BLaER1 treated with 17β-estradiol and CSF1 and Interleukin-3, amounts not matched to agents 10 nM and 100 nM (cell line): ENCODE data around the gene CERK.

Experiments
- H3K27ac ChIP-seq, 11 experiments: shearing (Covaris generic); formaldehyde crosslinking; 2 replicates each; pipeline ENCODE4 v1.8.1; 2022
- H3K27me3 ChIP-seq, 11 experiments: shearing (Covaris generic); formaldehyde crosslinking; 2 replicates each; pipeline ENCODE4 v1.8.1; 2022
- H3K36me3 ChIP-seq, 11 experiments: shearing (Covaris generic); formaldehyde crosslinking; 2 replicates each; pipeline ENCODE4 v1.8.1; 2022
- H3K4me1 ChIP-seq, 10 experiments: shearing (Covaris generic); formaldehyde crosslinking; 2 replicates each; pipeline ENCODE4 v1.8.1; 2022
- H3K4me2 ChIP-seq, 11 experiments: shearing (Covaris generic); formaldehyde crosslinking; 2 replicates each; pipeline ENCODE4 v1.8.1; 2022
- H3K4me3 ChIP-seq, 10 experiments: shearing (Covaris generic); formaldehyde crosslinking; 2 replicates each; pipeline ENCODE4 v1.8.1; 2022
- H3K9ac ChIP-seq, 11 experiments: shearing (Covaris generic); formaldehyde crosslinking; 2 replicates each; pipeline ENCODE4 v1.8.1; 2022
- H3K9me3 ChIP-seq, 11 experiments: shearing (Covaris generic); formaldehyde crosslinking; replicated peaks in 1 of 11; 2 replicates each; pipeline ENCODE4 v1.8.1; 2022
- H4K20me1 ChIP-seq, 11 experiments: shearing (Covaris generic); formaldehyde crosslinking; 2 replicates each; pipeline ENCODE4 v1.8.1; 2022
- Cebpa-rat ChIP-seq, 11 experiments: shearing (Covaris generic); IDR thresholded peaks; 2 replicates each; pipeline ENCODE4 v1.8.1; 2022

The CERK gene

GRCh38 chr22:46703171-46703995 is 34.7 kb downstream of the CERK start:
- no peak overlapping the region for H3K27ac ChIP-seq
- H3K9me3 ChIP-seq, result no peaks in the 10 kb centered on the region
- peaks cover 45 to 91% (median 77%) of the 10 kb centered on the region in 11 experiments for H4K20me1 ChIP-seq
- H3K4me1 ChIP-seq, result peaks cover 0 to 40% (median 30%) of the 10 kb centered on the region in 10 experiments; a peak in 16 of 20 replicates
- 0 out of 22 replicates have a peak overlapping the region, but pooled peaks of 1 of the 11 experiments have one; percentile 11 for H3K9ac ChIP-seq
- peak overlapping the region; percentile 0 to 73 (median 53); a peak in 17 of 22 replicates for H3K4me2 ChIP-seq
- no peak for TF ChIP-seq Cebpa-rat (IDR thresholded peaks at IDR 0.05)
- H3K36me3 ChIP-seq, result peaks cover 78 to 100% (median 88%) of the 10 kb centered on the region in 11 experiments
- no peak overlapping the region for H3K4me3 ChIP-seq
- H3K27me3 ChIP-seq, result peaks cover 0 to 11% (median 0%) of the 10 kb centered on the region in 11 experiments; a peak in 1 of 22 replicates

- Histone ChIP-seq H3K4me2 (no peak overlapping the region), H3K9me3 (no peaks in the 10 kb centered on the region), H3K27ac (no peak overlapping the region), H3K4me3 (no peak overlapping the region), H3K27me3 (peaks cover 0 to 11% (median 0%) of the 10 kb centered on the region in 11 experiments; a peak in 1 of 22 replicates), H4K20me1 (peaks cover 39 to 88% (median 69%) of the 10 kb centered on the region in 11 experiments), H3K36me3 (peaks cover 78 to 100% (median 88%) of the 10 kb centered on the region in 11 experiments), H3K9ac (no peak overlapping the region), H3K4me1 (peaks cover 0 to 40% (median 30%) of the 10 kb centered on the region in 10 experiments; a peak in 16 of 20 replicates)
- TF ChIP-seq Cebpa-rat (IDR thresholded peaks at IDR 0.05), result no peak
These were observed 36.8 kb downstream of the CERK start for GRCh38 chr22:46701262-46701661.

- Histone ChIP-seq H3K4me2 (no peak overlapping the region), H3K4me3 (no peak overlapping the region), H3K4me1 (peaks cover 0 to 20% (median 18%) of the 10 kb centered on the region in 10 experiments; a peak in 16 of 20 replicates), H3K9ac (no peak overlapping the region), H3K27ac (no peak overlapping the region), H3K36me3 (peaks cover 82 to 100% (median 91%) of the 10 kb centered on the region in 11 experiments), H4K20me1 (peaks cover 18 to 88% (median 69%) of the 10 kb centered on the region in 11 experiments), H3K9me3 (no peaks in the 10 kb centered on the region), H3K27me3 (peaks cover 0 to 11% (median 0%) of the 10 kb centered on the region in 11 experiments; a peak in 1 of 22 replicates)
- no peak for TF ChIP-seq Cebpa-rat (IDR thresholded peaks at IDR 0.05)
These were observed 39.0 kb downstream of the CERK start for GRCh38 chr22:46699091-46699490.

GRCh38 chr22:46697811-46698515 is 40.1 kb downstream of the CERK start:
- peaks cover 90 to 100% (median 96%) of the 10 kb centered on the region in 11 experiments for H3K36me3 ChIP-seq
- H3K4me2 ChIP-seq, result no peak overlapping the region
- H3K27me3 ChIP-seq, result peaks cover 0 to 5% (median 0%) of the 10 kb centered on the region in 11 experiments; a peak in 1 of 22 replicates
- no peaks in the 10 kb centered on the region for H3K9me3 ChIP-seq
- TF ChIP-seq Cebpa-rat (IDR thresholded peaks at IDR 0.05), result no peak
- peaks cover 0 to 9% (median 7%) of the 10 kb centered on the region in 10 experiments; a peak in 16 of 20 replicates for H3K4me1 ChIP-seq
- no peak overlapping the region for H3K4me3 ChIP-seq
- no peak overlapping the region for H3K9ac ChIP-seq
- no peak overlapping the region for H3K27ac ChIP-seq
- H4K20me1 ChIP-seq, result peaks cover 13 to 88% (median 69%) of the 10 kb centered on the region in 11 experiments

- Histone ChIP-seq H3K4me2 (no peak overlapping the region), H3K27ac (no peak overlapping the region), H3K9me3 (no peaks in the 10 kb centered on the region), H3K9ac (no peak overlapping the region), H3K4me3 (no peak overlapping the region), H3K4me1 (peaks cover 0 to 14% (median 5%) of the 10 kb centered on the region in 10 experiments; a peak in 13 of 20 replicates), H4K20me1 (peaks cover 6 to 89% (median 66%) of the 10 kb centered on the region in 11 experiments; a peak in 20 of 22 replicates), H3K27me3 (no peaks in the 10 kb centered on the region), H3K36me3 (peaks cover 90 to 100% (median 100%) of the 10 kb centered on the region in 11 experiments)
- TF ChIP-seq Cebpa-rat (IDR thresholded peaks at IDR 0.05), result no peak
These were observed 41.4 kb downstream of the CERK start for GRCh38 chr22:46696614-46697013.

- H4K20me1 ChIP-seq, result peaks cover 6 to 89% (median 66%) of the 10 kb centered on the region in 11 experiments; a peak in 20 of 22 replicates
- TF ChIP-seq Cebpa-rat (IDR thresholded peaks at IDR 0.05), result no peak
- no peak overlapping the region for H3K4me3 ChIP-seq
- H3K27me3 ChIP-seq, result no peaks in the 10 kb centered on the region
- H3K27ac ChIP-seq, result no peak overlapping the region
- H3K9me3 ChIP-seq, result no peaks in the 10 kb centered on the region
- H3K9ac ChIP-seq, result no peak overlapping the region
- no peak overlapping the region for H3K4me2 ChIP-seq
- H3K36me3 ChIP-seq, result peaks cover 90 to 100% (median 100%) of the 10 kb centered on the region in 11 experiments
- H3K4me1 ChIP-seq, result peaks cover 0 to 18% (median 10%) of the 10 kb centered on the region in 10 experiments; a peak in 14 of 20 replicates
These were observed 41.9 kb downstream of the CERK start for GRCh38 chr22:46696229-46696518.

GRCh38 chr22:46695346-46696228 is 42.5 kb downstream of the CERK start:
- Histone ChIP-seq H3K4me1 (peaks cover 1 to 24% (median 15%) of the 10 kb centered on the region in 10 experiments; a peak in 18 of 20 replicates), H3K4me2 (no peak overlapping the region), H3K9me3 (no peaks in the 10 kb centered on the region), H3K4me3 (no peak overlapping the region), H3K27ac (no peak overlapping the region; a peak in 1 of 22 replicates), H3K36me3 (peaks cover 86 to 100% (median 98%) of the 10 kb centered on the region in 11 experiments), H3K9ac (no peak overlapping the region), H4K20me1 (peaks cover 6 to 88% (median 63%) of the 10 kb centered on the region in 11 experiments; a peak in 19 of 22 replicates), H3K27me3 (no peaks in the 10 kb centered on the region)
- no peak for TF ChIP-seq Cebpa-rat (IDR thresholded peaks at IDR 0.05)
